Activated CD8-positive, alpha-beta memory T cell treated with anti-CD3 and anti-CD28 coated beads, Interleukin-2, amount 50 U/mL, for 1 hour (primary cell): ENCODE results near the gene ARPC4.
"Not testable (repeated sequence)": the region's sequence is repeated elsewhere in the genome, so short reads cannot be mapped to it uniquely, and the experiment has no call there.

Experiments
- DNase-seq: peaks from one replicate; pipeline ENCODE4 v3.0.0-alpha.2; 2020; ENCODE audit errors: extremely low read depth

The ARPC4 gene

DNA sequence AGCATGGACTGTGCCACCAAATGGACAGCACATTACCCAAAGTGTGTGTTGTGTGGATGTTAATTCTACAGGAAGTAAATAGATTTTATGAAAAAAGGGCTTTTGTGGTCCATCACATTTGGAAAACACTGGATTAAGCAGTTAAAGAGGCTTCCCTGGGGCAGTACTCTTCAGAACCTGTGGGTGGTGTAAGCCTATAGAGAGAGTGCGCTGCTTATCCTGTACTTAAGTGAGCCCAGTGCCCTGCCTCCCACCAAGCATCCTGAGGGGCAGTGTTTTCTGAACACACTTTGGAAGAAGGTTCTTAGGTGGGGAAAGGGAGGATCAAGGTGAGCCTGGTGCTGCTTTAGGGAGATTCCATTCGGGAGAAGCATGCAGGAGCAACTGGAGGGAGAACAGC is 28.1 kb downstream of the ARPC4 start:
- no peak for DNase-seq

GRCh38 chr3:9825451-9826040 is 32.7 kb downstream of the ARPC4 start:
- no peak for DNase-seq

GRCh38 chr3:9826815-9827573 is 34.1 kb downstream of the ARPC4 start:
- DNase-seq = no peak

DNA sequence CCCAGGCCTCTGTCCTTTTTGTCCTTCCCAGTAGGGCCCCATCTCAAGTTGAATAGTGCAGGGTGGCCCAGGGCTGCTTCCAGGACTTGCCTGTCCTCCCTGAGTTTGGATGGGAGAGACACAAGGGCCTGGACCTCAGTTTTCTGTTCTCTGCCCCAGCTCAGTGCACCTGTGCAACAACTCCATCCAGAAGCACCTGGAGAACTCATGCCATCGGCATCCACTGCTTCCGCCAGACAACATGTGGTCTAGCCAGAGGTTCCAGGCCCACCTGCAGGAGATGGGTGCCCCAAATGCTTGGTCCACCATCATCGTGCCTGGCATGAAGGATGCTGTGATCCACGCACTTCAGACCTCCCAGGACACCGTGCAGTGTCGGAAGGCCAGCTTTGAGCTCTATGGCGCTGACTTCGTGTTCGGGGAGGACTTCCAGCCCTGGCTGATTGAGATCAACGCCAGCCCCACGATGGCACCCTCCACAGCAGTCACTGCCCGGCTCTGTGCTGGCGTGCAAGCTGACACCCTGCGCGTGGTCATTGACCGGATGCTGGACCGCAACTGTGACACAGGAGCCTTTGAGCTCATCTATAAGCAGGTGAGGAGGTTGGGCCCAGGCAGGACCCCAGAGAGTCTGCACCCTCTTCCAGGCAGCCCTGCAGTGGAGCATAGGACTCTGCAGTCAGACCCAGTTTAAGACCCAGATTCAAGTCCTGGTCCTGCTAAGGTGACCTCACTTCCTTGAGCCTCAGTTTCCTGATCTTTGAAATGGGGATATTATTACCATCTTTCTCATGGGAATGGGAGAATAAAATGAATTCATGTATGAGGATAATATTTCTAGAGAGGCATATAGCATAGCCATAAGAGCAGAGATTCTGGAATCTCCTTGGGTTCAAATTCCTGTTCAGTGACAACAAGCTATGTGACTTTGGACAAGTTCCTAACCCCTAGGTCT is 36.2 kb downstream of the ARPC4 start:
- DNase-seq = no peak

DNA sequence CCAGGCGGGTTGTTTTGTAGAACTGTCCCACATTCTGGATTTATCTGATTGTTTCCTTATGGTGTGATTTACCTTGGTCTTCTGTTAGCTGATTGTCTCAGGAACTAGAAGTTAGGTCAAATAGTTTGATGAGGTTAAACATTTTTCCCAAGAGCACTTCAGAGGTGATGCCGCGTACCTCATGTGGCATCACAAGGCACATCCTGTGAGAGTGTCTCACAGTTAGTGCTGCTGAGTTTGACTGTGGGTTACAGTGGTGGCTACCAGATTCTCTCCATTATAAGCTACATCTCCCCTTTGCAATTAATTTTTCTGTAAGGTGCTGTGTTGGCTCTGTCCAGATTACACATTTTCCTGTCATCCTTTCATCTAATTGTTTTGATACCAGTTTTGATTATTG is 38.4 kb downstream of the ARPC4 start:
- DNase-seq = no peak

DNA sequence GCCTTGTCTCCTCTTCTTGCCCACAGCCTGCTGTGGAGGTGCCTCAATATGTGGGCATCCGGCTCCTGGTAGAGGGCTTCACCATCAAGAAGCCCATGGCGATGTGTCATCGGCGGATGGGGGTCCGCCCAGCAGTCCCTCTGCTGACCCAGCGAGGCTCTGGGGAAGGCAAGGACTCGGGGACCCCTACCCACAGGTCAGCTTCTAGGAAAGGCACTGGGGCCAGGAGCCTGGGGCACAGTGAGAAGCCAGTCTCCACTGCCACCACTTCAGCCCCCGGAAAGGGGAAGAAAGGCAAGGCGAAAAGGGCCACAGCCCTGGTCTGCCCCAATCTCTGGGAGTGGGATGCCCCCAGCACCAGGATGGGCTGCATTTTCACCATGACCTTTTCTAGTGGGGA is 40.2 kb downstream of the ARPC4 start:
- DNase-seq = no peak

GRCh38 chr3:9834520-9835380 is 41.9 kb downstream of the ARPC4 start:
- no peak for DNase-seq

- no peak for DNase-seq
These were observed 45.1 kb downstream of the ARPC4 start for GRCh38 chr3:9837701-9838582.

DNA sequence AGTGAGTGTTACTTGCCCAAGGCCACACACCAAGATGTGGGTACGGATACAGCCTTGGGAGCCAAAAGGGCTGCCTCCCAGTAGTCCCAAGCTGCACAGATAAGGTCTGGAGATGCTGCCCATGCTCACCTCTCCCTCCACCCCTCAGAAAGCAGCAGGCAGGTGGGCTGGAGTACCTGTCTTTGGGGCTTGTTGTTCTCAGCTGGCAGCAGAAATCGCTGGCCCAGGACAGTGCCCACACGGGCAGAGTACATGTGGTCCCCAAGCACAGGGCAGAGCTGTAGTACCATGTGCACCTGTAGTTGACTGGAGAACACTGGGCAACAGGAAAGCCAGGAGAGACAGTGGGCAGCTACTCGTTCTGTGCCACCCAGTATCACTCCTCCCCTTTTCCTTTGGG is 46.0 kb downstream of the ARPC4 start:
- DNase-seq = no peak

DNA sequence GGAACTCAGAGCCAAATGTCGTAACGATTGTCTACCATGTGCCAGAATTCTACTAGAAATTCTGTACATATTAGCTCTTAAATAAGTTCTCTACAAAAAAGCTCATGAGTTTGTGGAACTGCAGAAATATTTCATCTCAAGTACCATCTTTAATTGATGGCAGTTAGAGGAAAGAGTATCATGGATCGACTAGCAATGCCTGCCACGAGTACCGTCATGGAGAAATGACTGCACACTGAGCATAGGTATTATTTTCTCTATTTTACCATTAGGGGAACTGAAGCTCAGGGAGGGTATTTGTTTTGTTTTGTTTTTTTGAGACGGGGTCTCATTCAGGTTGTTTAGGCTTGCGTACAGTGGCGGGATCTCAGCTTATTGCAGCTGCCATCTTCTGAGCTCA is 48.1 kb downstream of the ARPC4 start:
- DNase-seq = no peak

DNA sequence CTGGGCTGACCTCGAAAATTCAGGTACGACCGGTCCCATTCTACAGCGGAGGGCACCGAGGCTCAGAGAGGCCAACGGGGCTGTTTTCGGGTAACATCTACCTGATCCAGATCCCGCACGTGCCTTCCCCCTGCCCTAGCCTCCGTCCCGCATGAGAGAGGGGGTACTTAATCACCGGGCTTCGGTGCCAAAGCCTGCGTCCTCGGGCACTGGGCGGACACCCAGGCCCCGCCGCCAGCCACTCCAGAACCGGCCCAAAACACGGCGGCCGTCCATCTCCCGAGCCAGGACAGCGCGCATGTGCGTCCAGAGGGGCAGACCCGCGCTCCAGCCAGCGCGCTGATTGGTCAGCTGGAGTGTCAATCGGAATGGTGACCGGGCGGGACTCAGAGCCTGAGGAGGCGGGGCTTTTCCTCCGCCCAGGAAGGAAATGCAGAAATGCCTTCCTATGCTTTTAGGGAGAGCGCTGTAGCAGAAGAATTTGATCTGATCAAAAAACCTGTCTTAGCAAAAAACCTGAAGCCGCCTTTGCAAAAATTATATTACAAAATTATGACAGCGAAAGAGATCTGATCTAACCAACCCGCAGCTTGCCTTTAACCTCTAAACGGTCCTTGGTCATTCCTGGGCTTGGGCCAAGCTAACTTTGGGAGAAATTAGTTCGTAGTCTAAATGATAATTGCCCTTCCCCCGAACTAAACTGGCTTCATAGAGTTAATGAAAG is 51.0 kb downstream of the ARPC4 start, which contains the start of gene RPUSD3:
RPUSD3 (minus strand) TSS at position 294 of the 724 bp plus-strand sequence; CDS start at position 276, 18 bp downstream.
- DNase-seq = peak; percentile 90

DNA sequence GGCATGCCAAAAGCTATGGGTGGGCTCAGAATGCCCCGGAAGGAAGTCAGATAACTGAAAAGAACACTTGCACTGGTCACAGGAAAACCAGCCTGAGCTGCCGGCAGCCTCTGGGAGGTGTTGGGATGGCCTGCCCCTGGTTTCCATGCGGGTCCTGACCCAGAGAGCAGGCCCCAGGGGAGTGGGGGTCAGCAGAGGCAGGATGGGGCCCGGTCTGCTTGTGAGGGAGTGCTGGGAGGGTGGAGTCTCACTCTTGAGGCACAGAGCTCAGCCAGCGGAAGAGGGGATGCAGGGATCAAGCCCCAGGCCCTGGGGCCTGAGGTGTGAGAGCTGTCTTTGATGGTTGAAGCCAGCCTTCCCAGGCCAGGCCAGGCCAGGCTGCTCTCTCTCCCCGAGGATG is 53.3 kb downstream of the ARPC4 start:
- DNase-seq = no peak

DNA sequence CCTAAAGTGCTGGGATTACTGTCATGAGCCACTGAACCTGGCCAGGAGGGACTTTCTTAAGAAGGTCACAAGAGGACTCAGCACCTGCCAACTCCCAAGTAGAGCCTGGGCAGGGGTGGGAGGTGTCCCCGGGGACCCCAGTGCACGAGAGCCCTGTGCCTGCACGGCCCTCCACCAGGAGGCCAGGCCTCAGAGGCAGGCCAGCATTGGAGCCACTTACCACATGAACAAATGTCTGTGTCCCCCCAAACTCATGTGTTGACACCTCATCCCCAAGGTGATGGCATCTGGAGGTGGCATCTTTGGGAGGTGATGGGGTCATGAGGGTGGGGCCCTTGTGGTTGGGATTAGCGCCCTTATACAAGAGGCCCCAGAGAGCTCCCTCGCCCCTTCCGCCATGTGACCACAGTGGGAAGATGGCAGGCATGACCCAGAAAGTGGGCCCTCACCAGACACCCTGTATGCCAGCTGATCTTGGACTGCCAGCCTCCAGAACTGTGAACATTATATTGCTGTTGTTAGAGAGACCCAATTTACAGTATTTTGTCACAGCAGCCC is 54.1 kb downstream of the ARPC4 start:
- DNase-seq = no peak

GRCh38 chr3:9847870-9848269 is 55.0 kb downstream of the ARPC4 start:
- not testable (repeated sequence) for DNase-seq

- not testable (repeated sequence) for DNase-seq
These were observed 56.0 kb downstream of the ARPC4 start for GRCh38 chr3:9848860-9849259.

DNA sequence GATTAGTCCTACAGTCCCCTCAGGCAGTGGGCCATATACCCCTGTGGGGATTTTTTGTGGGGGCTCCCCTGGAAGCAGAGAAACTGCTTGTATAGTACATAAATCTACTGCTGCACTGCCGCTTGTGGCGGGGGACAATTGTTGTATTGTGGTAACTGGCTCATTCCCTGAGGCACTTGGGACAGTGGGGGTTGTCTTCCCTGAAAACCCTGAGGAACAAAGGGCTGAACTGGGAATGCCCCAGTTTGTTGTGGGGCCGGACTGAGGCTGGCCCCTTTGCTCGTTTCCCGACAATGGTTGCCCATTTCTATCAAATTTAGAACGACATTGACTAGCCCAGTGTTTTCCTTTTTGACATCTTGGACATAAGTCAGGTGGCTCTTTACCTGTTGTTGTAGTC is 58.5 kb downstream of the ARPC4 start:
- not testable (repeated sequence) for DNase-seq

- DNase-seq = not testable (repeated sequence)
These were observed 59.0 kb downstream of the ARPC4 start for GRCh38 chr3:9851926-9852325.

GRCh38 chr3:9852528-9852927 is 59.6 kb downstream of the ARPC4 start:
- DNase-seq = no peak

GRCh38 chr3:9854291-9854940 is 61.5 kb downstream of the ARPC4 start:
- DNase-seq = not testable (repeated sequence)
